Peyer's patch (tissue), 4 donors: ENCODE results near the gene CDK7. TPM values are rescaled to one million over a fixed set of nuclear protein-coding genes. Genes with fewer than 3 reads are reported as not detected.

ENCODE experiments used
- DNase-seq, 3 donors: peaks; one replicate each; pipeline ENCODE4 v3.0.0-alpha.2; 2017 to 2019
- H3K27ac ChIP-seq, 4 donors: fragments of 200-600 bp; sonication (generic); one replicate each; pipeline ENCODE4 v1.5.1; 2016 to 2019
- H3K27me3 ChIP-seq, 2 donors: fragments of 200-600 bp; sonication (generic); one replicate each; pipeline ENCODE4 v1.5.1; 2019
- H3K36me3 ChIP-seq, 3 donors: fragments of 200-600 bp; sonication (generic); one replicate each; pipeline ENCODE4 v1.5.1; 2016 to 2019
- H3K4me1 ChIP-seq, 4 donors: fragments of 200-600 bp; sonication (generic); one replicate each; pipeline ENCODE4 v1.5.1; 2016 to 2019
- H3K4me3 ChIP-seq, 4 donors: fragments of 200-600 bp; sonication (generic); 1 replicate in 3 of 4; 2 replicates in 1 of 4; pipeline ENCODE4 v1.5.1; 2016 to 2019; ENCODE audit warnings: mild to moderate bottlenecking in 1 of 4
- H3K9me3 ChIP-seq, 4 donors: fragments of 200-600 bp; sonication (generic); one replicate each; pipeline ENCODE4 v1.5.1; 2016 to 2019; ENCODE audit warnings: mild to moderate bottlenecking in 1 of 4
- CTCF ChIP-seq, 6 experiments: fragments of 450-650 bp in 4 of 6; fragments of 200-600 bp in 2 of 6; sonication (generic) in 1 of 6; IDR thresholded peaks; one replicate each; pipeline ENCODE4 v1.5.1; 2017 to 2019; ENCODE audit warnings: antibody characterized with exemption in 6 of 6, mild to moderate bottlenecking in 3 of 6, moderate library complexity in 1 of 6
- POLR2A ChIP-seq, 2 donors: fragments of 450-650 bp; IDR thresholded peaks; one replicate each; pipeline ENCODE4 v1.5.1; 2017; ENCODE audit warnings: antibody characterized with exemption in 2 of 2, mild to moderate bottlenecking in 2 of 2, moderate library complexity in 2 of 2
- total RNA-seq, 4 donors: library from RNA; depleted of rRNA; stranded (reverse); fragments of >200 nt; gene quantifications; one replicate each; pipeline ENCODE4 v1.1.0, GENCODE V29; 2016

Gene CDK7
- total RNA-seq, 4 donors from 2014 or later, result 8.2 to 56.0 (median 25.1) TPM

GRCh38 chr5:69238760-69239251 is 4.1 kb downstream of the CDK7 start:
- H3K4me1 ChIP-seq, result peaks cover 0 to 23% (median 5%) of the 10 kb centered on the region in 4 donors
- DNase-seq, result no peak

GRCh38 chr5:69242215-69242927 is 7.7 kb downstream of the CDK7 start:
- H3K4me3 ChIP-seq, result no peak overlapping the region
- no peaks in the 10 kb centered on the region for H3K9me3 ChIP-seq
- no peaks in the 10 kb centered on the region for H3K27me3 ChIP-seq
- TF ChIP-seq POLR2A (IDR thresholded peaks at IDR 0.05), result no peak
- TF ChIP-seq CTCF (IDR thresholded peaks at IDR 0.05), result no peak
- H3K36me3 ChIP-seq, result no peaks in the 10 kb centered on the region
- peaks cover 0 to under 1% (median 0%) of the 10 kb centered on the region in 4 donors for H3K4me1 ChIP-seq
- no peak overlapping the region for H3K27ac ChIP-seq
- DNase-seq, result no peak

More at GRCh38 chr5:69238760-69239251, 4.1 kb downstream of the CDK7 start:
- Histone ChIP-seq H3K27ac (no peak overlapping the region), H3K27me3 (no peaks in the 10 kb centered on the region), H3K4me3 (no peak overlapping the region), H3K9me3 (no peaks in the 10 kb centered on the region), H3K36me3 (no peaks in the 10 kb centered on the region)
- TF ChIP-seq POLR2A (IDR thresholded peaks at IDR 0.05) (no peak), CTCF (IDR thresholded peaks at IDR 0.05) (no peak)

- no peak for DNase-seq
- Histone ChIP-seq H3K27ac (no peak overlapping the region), H3K9me3 (no peaks in the 10 kb centered on the region), H3K27me3 (no peaks in the 10 kb centered on the region), H3K36me3 (no peaks in the 10 kb centered on the region), H3K4me3 (no peak overlapping the region), H3K4me1 (no peaks in the 10 kb centered on the region)
- TF ChIP-seq POLR2A (IDR thresholded peaks at IDR 0.05), result no peak
- TF ChIP-seq CTCF (IDR thresholded peaks at IDR 0.05), result no peak
Measured at GRCh38 chr5:69245031-69245430, 10.3 kb downstream of the CDK7 start.

GRCh38 chr5:69248019-69248418 is 13.3 kb downstream of the CDK7 start:
- Histone ChIP-seq H3K27me3 (no peaks in the 10 kb centered on the region), H3K4me1 (no peaks in the 10 kb centered on the region), H3K27ac (no peak overlapping the region), H3K9me3 (no peaks in the 10 kb centered on the region), H3K4me3 (no peak overlapping the region), H3K36me3 (peaks cover 0 to 4% (median 0%) of the 10 kb centered on the region in 3 donors)
- DNase-seq, result no peak
- TF ChIP-seq POLR2A (IDR thresholded peaks at IDR 0.05) (no peak), CTCF (IDR thresholded peaks at IDR 0.05) (no peak)

- no peak for DNase-seq
- TF ChIP-seq CTCF (IDR thresholded peaks at IDR 0.05) (no peak), POLR2A (IDR thresholded peaks at IDR 0.05) (no peak)
- no peaks in the 10 kb centered on the region for H3K4me1 ChIP-seq
- peaks cover 0 to 4% (median 0%) of the 10 kb centered on the region in 3 donors for H3K36me3 ChIP-seq
- H3K4me3 ChIP-seq, result no peak overlapping the region
- H3K9me3 ChIP-seq, result no peaks in the 10 kb centered on the region
- H3K27ac ChIP-seq, result no peak overlapping the region
- H3K27me3 ChIP-seq, result no peaks in the 10 kb centered on the region
Measured at GRCh38 chr5:69250593-69250992, 15.9 kb downstream of the CDK7 start.
